Sigmoid colon (tissue), 7 donors: ENCODE results near the gene GRM3. TPM values are rescaled to one million over a fixed set of nuclear protein-coding genes. Genes with fewer than 3 reads are reported as not detected.

Experiments used
- DNase-seq: peaks from one replicate; pipeline ENCODE4 v3.0.0-alpha.2; 2019
- H3K27ac ChIP-seq, 4 donors: fragments of 200-600 bp; sonication (generic); one replicate each; pipeline ENCODE4 v1.5.1; 2016 to 2019; ENCODE audit warnings: mild to moderate bottlenecking in 1 of 4
- H3K27me3 ChIP-seq, 3 donors: fragments of 200-600 bp; sonication (generic); one replicate each; pipeline ENCODE4 v1.5.1; 2019; ENCODE audit warnings: mild to moderate bottlenecking in 1 of 3
- H3K36me3 ChIP-seq, 4 donors: fragments of 200-600 bp; sonication (generic); one replicate each; pipeline ENCODE4 v1.5.1; 2016 to 2019
- H3K4me1 ChIP-seq, 4 donors: fragments of 200-600 bp; sonication (generic); one replicate each; pipeline ENCODE4 v1.5.1; 2017 to 2019
- H3K4me3 ChIP-seq, 4 donors: fragments of 200-600 bp; sonication (generic); one replicate each; pipeline ENCODE4 v1.5.1; 2017 to 2019; ENCODE audit warnings: mild to moderate bottlenecking in 2 of 4, moderate library complexity in 1 of 4
- H3K9me3 ChIP-seq, 4 donors: fragments of 200-600 bp in 3 of 4; sonication (generic) in 3 of 4; one replicate each; pipeline versions ENCODE4 v1.5.1 to v1.6.1; 2013 to 2019
- EP300 ChIP-seq, 4 donors: sonication (generic); formaldehyde crosslinking; IDR thresholded peaks; one replicate each; pipeline ENCODE4 v1.6.1; 2017; ENCODE audit warnings: antibody characterized with exemption in 4 of 4
- POLR2A ChIP-seq, 2 donors: fragments of 450-650 bp; IDR thresholded peaks; one replicate each; pipeline ENCODE4 v1.6.1; 2016; ENCODE audit warnings: antibody characterized with exemption in 2 of 2, mild to moderate bottlenecking in 2 of 2, moderate library complexity in 2 of 2
- POLR2AphosphoS5 ChIP-seq, 4 donors: sonication (generic); formaldehyde crosslinking; IDR thresholded peaks; one replicate each; pipeline ENCODE4 v1.6.1; 2017; ENCODE audit warnings: antibody characterized with exemption in 4 of 4
- WGBS, 2 donors: extraction: QIAGEN DNeasy Blood & Tissue Kit; methylation state at CpG; one replicate each; pipeline ENCODE4 v1.1.7; 2013; 5-methylcytosine and 5-hydroxymethylcytosine counted together
- intact Hi-C: fragments of 100-400 bp; cut with DNase I; formaldehyde crosslinking; loops from one replicate; pipeline ENCODE4 v1.15.1; 2023
- polyA plus RNA-seq, 3 donors: library from polyadenylated mRNA; stranded (reverse); fragments of 200-250 nt; gene quantifications; one replicate each; pipeline ENCODE4 v1.2.3, GENCODE V29; 2013
- total RNA-seq, 4 donors: library from RNA; depleted of rRNA; stranded (reverse); fragments of >200 nt; gene quantifications; one replicate each; pipeline ENCODE4 v1.1.0, GENCODE V29; 2016
- TF ChIP-seq, protein P1 (sequence below), 4 experiments: fragments of 450-650 bp in 3 of 4; fragments of 200-600 bp in 1 of 4; IDR thresholded peaks; one replicate each; pipeline ENCODE4 v1.5.1; 2016 to 2019; ENCODE audit warnings: antibody characterized with exemption in 4 of 4, mild to moderate bottlenecking in 3 of 4, moderate library complexity in 2 of 4
- donor health status: healthy with polysubstance abuse.
- donor health status: Bipolar disorder and iron deficiency.
- donor health status: healthy.

The GRM3 gene
- total and polyA plus RNA-seq, 7 donors = 1.4 TPM; not detected in 6

DNA sequence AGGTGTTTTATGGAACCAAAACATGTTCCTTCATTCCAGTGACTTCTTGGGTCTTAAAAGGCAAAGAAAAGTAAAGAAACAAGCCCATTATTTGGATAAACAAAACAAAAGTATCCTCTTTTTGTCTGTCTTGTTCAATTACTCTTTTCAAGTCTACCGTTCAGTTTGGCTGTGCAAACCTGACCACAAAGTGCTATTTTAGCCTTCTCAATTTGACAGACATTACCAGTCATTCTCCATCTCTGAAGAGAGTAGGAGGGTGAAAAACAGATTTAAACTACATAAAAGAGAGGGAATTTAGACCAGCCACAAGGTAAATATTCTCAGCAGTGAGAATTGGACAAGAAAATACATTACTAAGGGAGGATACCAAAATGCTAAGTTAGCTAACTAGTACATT lies 145.2 kb downstream of the GRM3 start:
- TF ChIP-seq EP300 (IDR thresholded peaks at IDR 0.05) = no peak
- TF ChIP-seq POLR2AphosphoS5 (IDR thresholded peaks at IDR 0.05) = no peak
- no peak for TF ChIP-seq POLR2A (IDR thresholded peaks at IDR 0.05)
- TF ChIP-seq, protein P1, sequence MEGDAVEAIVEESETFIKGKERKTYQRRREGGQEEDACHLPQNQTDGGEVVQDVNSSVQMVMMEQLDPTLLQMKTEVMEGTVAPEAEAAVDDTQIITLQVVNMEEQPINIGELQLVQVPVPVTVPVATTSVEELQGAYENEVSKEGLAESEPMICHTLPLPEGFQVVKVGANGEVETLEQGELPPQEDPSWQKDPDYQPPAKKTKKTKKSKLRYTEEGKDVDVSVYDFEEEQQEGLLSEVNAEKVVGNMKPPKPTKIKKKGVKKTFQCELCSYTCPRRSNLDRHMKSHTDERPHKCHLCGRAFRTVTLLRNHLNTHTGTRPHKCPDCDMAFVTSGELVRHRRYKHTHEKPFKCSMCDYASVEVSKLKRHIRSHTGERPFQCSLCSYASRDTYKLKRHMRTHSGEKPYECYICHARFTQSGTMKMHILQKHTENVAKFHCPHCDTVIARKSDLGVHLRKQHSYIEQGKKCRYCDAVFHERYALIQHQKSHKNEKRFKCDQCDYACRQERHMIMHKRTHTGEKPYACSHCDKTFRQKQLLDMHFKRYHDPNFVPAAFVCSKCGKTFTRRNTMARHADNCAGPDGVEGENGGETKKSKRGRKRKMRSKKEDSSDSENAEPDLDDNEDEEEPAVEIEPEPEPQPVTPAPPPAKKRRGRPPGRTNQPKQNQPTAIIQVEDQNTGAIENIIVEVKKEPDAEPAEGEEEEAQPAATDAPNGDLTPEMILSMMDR (IDR thresholded peaks at IDR 0.05) = no peak
- 40 to 79% methylated on average over 1 of the region's 1 CpG for WGBS, 2 donors
- no peaks in the 10 kb centered on the region for H3K36me3 ChIP-seq
- no peak overlapping the region for H3K27ac ChIP-seq
- DNase-seq = no peak
- no peaks in the 10 kb centered on the region for H3K4me1 ChIP-seq
- no peaks in the 10 kb centered on the region for H3K27me3 ChIP-seq
- intact Hi-C loops = no loop called here
- H3K9me3 ChIP-seq = no peaks in the 10 kb centered on the region
- no peak overlapping the region for H3K4me3 ChIP-seq

DNA sequence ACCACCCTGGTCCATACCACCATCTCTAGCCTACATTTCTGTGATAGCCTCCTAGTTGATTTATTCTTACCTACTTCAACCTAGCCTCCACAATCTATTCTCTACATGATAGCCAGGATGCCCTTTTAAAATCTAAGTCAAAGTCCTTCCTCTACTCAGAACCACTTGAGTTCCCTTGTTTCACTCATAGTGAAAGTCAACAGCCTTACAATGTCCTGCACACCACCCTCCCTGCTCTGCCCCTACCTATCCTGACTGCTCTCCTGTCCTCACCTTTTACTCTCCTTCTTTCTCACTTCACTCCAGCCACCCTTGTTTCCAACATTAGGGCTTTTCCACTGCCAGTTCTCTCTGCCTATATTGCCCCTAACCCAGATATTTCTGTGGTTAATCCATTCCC lies 146.7 kb downstream of the GRM3 start:
- Histone ChIP-seq H3K27me3 (no peaks in the 10 kb centered on the region), H3K36me3 (no peaks in the 10 kb centered on the region), H3K4me1 (no peaks in the 10 kb centered on the region), H3K9me3 (no peaks in the 10 kb centered on the region), H3K4me3 (no peak overlapping the region), H3K27ac (no peak overlapping the region)
- no peak for DNase-seq
- TF ChIP-seq, protein P1 (IDR thresholded peaks at IDR 0.05) = no peak
- intact Hi-C loops = no loop called here

DNA sequence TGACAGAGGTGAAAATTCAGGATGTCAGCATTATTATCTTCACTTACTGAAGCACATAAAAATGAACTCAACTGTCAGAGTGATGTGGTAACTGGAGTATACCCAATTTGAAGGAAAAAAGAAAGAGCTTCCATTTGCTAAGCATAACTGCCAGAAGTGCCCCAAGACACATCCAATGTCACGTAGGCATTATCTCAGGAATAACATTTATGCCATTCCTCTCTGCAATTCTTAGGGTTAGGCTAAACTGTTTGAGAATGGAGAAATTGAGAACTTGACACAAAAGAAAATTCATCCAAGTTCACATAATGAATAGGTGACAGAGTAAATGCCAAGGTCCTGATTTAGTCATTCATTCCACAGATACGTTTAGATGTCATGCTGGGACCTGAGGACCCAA lies 148.6 kb downstream of the GRM3 start:
- intact Hi-C loops = no loop called here
- Histone ChIP-seq H3K4me3 (no peak overlapping the region), H3K4me1 (no peaks in the 10 kb centered on the region), H3K27me3 (no peaks in the 10 kb centered on the region), H3K27ac (no peak overlapping the region), H3K9me3 (no peaks in the 10 kb centered on the region), H3K36me3 (no peaks in the 10 kb centered on the region)
- 87 to 90% methylated on average over 2 of the region's 2 CpGs for WGBS, 2 donors
- TF ChIP-seq EP300 (IDR thresholded peaks at IDR 0.05) = no peak
- TF ChIP-seq POLR2A (IDR thresholded peaks at IDR 0.05) = no peak
- TF ChIP-seq, protein P1 (IDR thresholded peaks at IDR 0.05) = no peak
- no peak for TF ChIP-seq POLR2AphosphoS5 (IDR thresholded peaks at IDR 0.05)
- DNase-seq = no peak

DNA sequence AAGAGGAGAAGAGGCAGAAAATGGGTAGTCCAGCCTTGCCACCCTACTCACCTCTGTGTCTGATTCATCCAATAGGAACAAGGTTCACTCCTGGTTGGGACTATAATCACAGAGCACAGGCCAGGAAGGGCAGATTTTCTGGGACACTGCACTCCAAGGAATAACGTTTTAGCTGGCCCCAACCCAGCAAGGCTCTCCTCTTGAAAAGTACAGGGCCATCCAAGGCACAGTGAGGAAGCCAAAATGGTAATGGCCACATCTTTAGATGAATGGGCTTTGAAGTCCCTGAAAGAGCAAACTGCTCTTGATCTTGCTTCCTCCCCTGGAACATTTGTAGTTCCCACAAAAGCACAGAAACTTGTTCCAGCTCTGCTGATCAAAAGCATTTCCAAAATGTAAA lies 149.4 kb downstream of the GRM3 start:
- no peaks in the 10 kb centered on the region for H3K4me1 ChIP-seq
- no peaks in the 10 kb centered on the region for H3K36me3 ChIP-seq
- WGBS, 2 donors = 18 to 49% methylated on average over 1 of the region's 1 CpG
- intact Hi-C loops = no loop called here
- no peaks in the 10 kb centered on the region for H3K27me3 ChIP-seq
- no peak for DNase-seq
- TF ChIP-seq EP300 (IDR thresholded peaks at IDR 0.05) (no peak), POLR2A (IDR thresholded peaks at IDR 0.05) (no peak), POLR2AphosphoS5 (IDR thresholded peaks at IDR 0.05) (no peak)
- no peak overlapping the region for H3K27ac ChIP-seq
- no peak overlapping the region for H3K4me3 ChIP-seq
- no peaks in the 10 kb centered on the region for H3K9me3 ChIP-seq

DNA sequence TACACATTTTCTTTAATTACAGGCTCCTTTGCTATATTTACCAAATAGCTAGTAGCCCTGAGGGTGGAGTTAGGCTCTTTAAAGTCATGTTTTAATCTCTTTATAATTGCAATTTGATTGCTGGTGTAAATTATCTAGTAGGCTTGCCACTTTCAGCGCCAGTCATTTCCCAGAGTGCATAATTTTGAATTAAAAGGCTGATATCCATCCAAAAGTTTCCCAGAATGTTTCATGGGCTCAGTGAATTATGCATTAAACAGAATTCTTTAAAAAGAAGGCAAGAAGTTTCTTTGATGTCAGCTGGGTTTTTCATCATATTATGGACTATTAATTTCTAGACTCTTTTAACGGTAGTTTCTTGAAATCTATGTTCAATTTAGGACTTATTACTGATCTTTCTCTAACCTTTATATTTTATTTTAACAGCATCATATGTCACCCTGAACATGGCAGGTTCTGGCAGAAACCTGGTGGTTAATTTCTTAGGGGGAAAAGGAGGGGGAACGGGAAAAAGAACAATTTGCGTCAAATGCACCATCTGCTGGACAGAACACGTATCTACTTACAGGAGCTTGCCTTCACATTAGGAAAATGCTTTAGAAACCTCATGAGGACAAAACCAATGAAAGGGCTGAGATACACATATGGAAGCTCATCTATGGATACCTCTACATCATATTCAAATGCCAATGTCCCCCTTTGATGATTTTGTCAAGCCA lies 171.1 kb downstream of the GRM3 start:
- Histone ChIP-seq H3K4me1 (no peaks in the 10 kb centered on the region), H3K9me3 (no peaks in the 10 kb centered on the region), H3K4me3 (no peak overlapping the region), H3K27me3 (no peaks in the 10 kb centered on the region), H3K36me3 (no peaks in the 10 kb centered on the region), H3K27ac (no peak overlapping the region)
- TF ChIP-seq POLR2A (IDR thresholded peaks at IDR 0.05) (no peak), EP300 (IDR thresholded peaks at IDR 0.05) (no peak), POLR2AphosphoS5 (IDR thresholded peaks at IDR 0.05) (no peak)
- TF ChIP-seq, protein P1 (IDR thresholded peaks at IDR 0.05) = no peak
- DNase-seq = no peak
- 38 to 53% methylated on average over 5 of the region's 5 CpGs for WGBS, 2 donors
- intact Hi-C loops = no loop called here
